ENCODE measurements around the gene PODN. TPM values are rescaled to one million over a fixed set of nuclear protein-coding genes. Genes with fewer than 3 reads are reported as not detected.

Gene PODN
- total RNA-seq, 2 experiments from 2014 or later, result not detected

DNA sequence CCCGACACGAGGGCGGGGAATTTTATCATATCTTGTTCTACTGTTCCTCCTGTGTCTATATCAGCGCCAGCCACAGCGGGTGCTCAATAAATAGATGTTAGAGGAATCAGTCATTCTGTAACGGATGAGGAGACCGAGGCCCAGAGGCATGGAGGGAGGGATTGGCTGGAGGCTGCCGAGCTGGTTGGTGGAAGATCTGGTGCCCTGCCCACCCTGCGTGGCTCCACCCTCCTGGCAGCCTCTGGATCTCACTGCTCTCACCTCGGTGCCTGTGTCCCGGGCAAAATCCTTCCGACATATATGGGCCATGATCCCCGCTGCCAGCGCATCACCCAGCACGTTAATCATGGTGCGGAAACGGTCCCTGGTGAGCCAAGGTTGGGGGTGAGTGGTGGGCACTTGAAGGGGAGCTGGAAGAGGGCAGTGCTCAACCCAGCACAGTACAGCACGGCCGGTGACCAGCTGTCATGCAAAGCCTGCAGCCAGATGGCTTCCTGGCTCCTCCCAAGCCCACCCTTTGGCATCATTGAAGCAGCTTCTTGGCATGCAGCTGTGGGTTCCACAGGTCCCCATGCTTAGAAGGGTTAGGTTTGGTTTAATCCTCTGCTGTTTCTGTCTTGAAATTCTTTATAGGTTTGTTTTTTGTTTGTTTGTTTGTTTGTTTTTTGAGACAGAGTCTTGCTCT lies 26.7 kb downstream of the PODN start:
- no peak for DNase-seq
- Mint-ChIP-seq H3K27ac (no peak overlapping the region), H3K4me3 (no peak overlapping the region), H3K36me3 (no peaks in the 10 kb centered on the region), H3K27me3 (no peaks in the 10 kb centered on the region), H3K4me1 (no peaks in the 10 kb centered on the region), H3K9me3 (no peaks in the 10 kb centered on the region)

DNA sequence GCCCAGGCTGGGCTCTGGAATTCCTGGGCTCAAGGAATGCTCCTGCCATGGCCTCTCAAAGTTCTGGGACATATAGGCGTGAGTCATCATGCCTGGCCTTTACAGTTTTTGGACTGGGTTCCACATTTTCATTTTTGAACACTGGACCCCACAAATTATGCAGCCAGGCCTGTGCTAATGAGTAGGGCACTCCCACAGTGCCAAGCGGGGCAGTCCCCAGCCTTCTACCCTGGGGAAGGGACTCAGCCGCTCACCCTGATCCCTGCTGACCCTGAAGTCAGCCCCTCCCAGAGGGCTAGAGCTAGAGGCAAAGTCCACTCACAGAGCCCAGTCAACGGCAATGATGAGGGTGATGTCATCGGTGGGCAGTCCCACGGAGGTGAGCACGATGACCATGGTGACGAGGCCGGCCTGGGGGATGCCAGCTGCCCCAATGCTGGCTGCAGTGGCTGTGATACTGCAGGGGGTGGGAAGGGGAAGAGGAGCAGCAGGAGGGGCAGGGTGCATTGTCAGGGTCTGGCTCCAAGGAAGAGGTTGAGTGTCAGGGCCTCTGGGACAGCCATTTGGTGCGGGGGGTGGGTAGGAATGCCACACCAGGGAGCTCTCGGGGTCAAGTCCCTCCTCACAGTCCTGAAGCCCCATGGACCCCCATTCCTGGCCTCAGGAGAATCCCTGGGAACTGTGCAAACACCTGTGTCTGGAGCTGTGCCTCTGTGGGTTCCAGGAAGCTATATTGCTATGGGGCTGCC lies 27.6 kb downstream of the PODN start:
- Mint-ChIP-seq H3K27me3 (no peaks in the 10 kb centered on the region), H3K4me3 (no peak overlapping the region), H3K36me3 (no peaks in the 10 kb centered on the region), H3K27ac (no peak overlapping the region), H3K4me1 (no peaks in the 10 kb centered on the region), H3K9me3 (no peaks in the 10 kb centered on the region)
- DNase-seq, result no peak

DNA sequence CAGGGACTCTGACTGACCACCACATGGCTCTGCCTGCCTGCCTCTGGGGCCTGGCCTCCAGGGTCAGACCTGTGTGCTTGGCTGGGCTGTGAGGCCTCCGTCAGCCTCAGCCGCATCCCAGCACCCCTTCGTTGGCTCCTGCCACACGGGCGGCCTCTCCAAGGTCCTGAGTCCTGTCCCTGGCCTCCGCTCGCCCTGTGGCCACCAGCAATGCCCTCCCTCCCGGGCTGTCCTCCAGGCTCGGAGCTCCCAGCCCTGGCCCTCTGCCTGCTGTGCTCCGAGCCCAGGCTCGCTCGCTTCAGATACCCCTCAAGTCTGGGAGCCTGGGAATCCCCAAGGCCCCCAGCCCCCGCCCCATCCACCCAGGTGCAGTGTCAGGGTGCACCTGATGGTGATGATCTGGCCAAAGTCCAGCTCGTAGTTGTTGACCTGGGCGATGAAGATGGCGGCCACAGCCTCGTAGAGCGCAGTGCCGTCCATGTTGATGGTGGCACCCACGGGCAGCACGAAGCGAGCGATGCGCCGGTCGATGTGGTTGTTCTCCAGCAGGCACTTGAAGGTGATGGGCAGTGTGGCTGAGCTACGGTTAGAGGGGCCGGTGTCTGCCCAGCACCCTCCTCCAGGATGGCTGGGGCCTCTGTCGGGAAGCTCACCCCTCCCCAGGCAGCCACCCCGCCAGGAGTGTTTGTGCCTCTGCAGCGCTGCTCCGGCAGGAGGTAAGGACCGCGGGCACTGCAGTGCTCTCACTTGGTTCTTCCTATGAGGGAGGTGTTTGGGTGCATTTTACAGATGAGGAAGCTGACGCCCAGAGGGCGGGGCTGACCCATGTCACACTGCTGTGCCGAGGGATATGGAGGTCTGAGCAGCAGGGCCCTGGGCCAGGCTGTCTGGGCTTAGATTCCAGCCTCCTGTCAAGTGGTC lies 28.5 kb downstream of the PODN start:
- DNase-seq, result no peak
- Mint-ChIP-seq H3K36me3 (no peaks in the 10 kb centered on the region), H3K4me3 (no peak overlapping the region), H3K27me3 (no peaks in the 10 kb centered on the region), H3K4me1 (no peaks in the 10 kb centered on the region), H3K27ac (no peak overlapping the region), H3K9me3 (no peaks in the 10 kb centered on the region)

DNA sequence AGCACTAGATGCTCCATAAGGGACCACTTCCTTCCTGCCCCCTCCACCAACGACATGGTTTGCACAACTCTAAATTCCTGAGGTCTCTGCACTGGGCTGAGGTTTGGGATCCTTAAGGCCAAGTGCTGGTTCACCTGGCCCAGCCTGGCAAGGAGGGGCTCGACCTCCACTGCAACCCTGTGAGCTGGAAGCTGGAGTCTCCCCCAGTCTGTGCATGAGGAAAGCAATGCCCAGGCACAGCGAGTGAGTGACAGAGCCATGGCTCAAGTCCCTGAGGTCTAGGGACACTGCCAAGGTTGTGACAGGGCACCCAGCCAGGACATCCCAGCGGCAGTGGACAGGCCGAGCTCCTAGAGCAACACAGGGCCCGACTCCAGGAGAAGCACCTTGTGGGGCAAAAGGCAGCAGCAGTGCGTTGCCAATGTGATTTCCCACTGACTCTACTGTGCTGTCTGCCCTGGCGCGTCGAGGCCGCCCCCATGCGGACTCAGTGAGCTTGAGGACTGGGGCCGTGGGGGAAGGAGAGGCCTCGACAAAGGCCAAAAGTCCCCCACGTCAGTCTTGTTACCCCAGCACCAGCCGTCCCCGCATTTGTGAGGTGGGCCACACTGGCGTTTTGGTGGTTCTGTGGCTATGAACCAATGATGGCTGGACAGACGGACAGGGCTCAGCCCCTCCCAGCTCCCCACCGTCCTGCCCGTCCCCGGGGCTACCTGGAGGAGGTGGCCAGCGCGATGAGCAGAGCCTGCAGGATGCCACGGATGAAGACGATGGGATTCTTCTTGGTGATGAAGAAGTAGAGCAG lies 30.0 kb downstream of the PODN start:
- H3K36me3 Mint-ChIP-seq, result no peaks in the 10 kb centered on the region
- no peak overlapping the region for H3K27ac Mint-ChIP-seq
- DNase-seq, result no peak

DNA sequence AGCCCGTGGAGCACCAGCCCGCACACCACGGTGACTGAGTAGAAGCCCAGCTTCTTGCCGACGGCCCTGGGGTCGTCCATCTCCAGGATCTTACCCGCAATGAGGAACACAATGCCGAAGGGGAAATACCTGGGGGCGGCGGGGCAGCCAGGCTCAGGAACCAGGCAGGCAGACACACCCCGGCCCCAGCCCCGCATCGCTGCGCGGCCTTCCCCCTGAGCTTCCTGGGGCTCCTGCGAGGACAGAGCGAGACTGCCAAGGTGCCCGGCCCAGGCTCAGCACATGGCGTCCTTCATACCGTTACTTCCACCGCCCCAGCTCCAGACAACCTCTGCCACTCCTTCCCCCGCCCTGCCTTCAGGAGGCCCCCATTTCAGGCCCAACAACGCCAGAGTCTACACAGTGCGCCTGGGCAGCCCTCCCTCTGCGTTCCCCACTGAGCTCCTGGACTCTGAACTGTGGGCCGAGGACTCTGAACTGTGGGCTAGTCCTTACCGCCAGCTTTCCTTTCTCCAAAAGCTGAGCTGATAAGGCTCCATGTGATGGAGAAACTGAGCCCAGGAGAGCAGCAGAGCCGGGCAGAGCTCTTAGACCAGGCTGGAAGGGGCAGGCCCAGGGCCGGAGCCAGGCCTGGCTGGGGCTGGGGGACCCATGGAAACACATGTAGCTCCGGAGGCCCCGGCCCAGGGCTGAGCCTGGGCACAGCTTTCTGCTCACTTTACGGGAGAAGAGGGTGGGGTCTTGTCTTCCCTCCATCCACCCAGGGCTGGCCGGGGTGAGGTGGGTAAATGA lies 30.8 kb downstream of the PODN start:
- Mint-ChIP-seq H3K4me3 (no peak overlapping the region), H3K4me1 (no peaks in the 10 kb centered on the region), H3K27me3 (no peaks in the 10 kb centered on the region), H3K36me3 (no peaks in the 10 kb centered on the region), H3K9me3 (no peaks in the 10 kb centered on the region), H3K27ac (no peak overlapping the region)
- no peak for DNase-seq

More for the DNA sequence above, 30.0 kb downstream of the PODN start:
- Mint-ChIP-seq H3K4me3 (no peak overlapping the region), H3K9me3 (no peaks in the 10 kb centered on the region), H3K27me3 (no peaks in the 10 kb centered on the region), H3K4me1 (no peaks in the 10 kb centered on the region)

DNA sequence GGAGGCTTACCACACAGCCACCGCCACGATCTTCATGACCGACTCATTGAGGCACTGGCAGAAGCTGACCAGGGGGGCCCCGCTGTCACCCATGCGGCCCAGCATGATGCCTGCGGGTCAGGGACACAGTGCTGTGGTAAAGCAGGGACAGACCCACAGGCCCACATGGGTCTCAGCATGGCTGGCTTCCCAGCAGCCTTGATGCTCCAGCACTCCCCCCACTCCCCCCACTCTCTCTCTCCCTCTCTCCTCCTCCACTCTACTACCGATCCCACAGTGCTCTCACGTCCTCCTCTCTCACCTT lies 31.4 kb downstream of the PODN start:
- Mint-ChIP-seq H3K27ac (no peak overlapping the region), H3K4me1 (no peaks in the 10 kb centered on the region), H3K4me3 (no peak overlapping the region), H3K36me3 (no peaks in the 10 kb centered on the region), H3K9me3 (no peaks in the 10 kb centered on the region), H3K27me3 (no peaks in the 10 kb centered on the region)
- DNase-seq, result no peak

DNA sequence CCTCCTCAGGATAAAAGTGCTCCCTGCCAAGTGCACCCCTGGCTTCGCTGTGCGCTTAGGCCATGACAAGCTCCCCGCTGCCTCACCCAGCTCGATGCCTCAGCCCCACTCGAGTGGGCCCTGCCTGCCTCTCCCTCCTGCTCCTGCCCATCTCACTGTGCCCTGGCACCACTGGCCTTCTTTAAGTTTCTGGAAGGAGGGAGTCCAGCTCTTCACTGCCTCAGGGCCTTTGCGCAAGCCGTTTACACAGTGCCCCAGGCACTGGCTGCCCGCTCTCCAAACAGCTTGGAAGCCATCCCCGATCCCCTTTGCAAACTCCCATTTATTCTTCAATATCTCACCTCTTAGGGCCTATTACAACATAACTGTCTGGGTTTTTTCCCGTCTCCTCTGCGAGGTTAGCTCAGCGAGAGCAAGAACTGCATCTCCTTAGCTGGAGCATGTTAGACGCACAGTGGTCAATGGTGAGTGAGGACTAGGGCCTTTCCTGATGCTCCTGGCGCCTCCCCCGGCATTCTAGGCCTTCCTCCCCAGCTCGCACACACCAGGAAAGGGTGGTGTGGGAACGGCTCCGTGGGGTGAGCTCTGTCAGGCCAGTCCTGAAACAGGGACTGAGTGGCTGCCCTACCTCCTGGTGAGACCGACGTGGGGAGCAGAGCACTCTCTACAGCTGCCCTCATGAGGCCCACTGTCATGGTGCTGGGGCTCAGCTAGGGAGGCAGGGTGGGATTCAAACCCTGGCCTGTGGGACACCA lies 31.9 kb downstream of the PODN start:
- H3K9me3 Mint-ChIP-seq, result no peaks in the 10 kb centered on the region
- no peaks in the 10 kb centered on the region for H3K27me3 Mint-ChIP-seq
- no peak overlapping the region for H3K27ac Mint-ChIP-seq
- no peaks in the 10 kb centered on the region for H3K36me3 Mint-ChIP-seq
- no peaks in the 10 kb centered on the region for H3K4me1 Mint-ChIP-seq
- H3K4me3 Mint-ChIP-seq, result no peak overlapping the region
- no peak for DNase-seq

DNA sequence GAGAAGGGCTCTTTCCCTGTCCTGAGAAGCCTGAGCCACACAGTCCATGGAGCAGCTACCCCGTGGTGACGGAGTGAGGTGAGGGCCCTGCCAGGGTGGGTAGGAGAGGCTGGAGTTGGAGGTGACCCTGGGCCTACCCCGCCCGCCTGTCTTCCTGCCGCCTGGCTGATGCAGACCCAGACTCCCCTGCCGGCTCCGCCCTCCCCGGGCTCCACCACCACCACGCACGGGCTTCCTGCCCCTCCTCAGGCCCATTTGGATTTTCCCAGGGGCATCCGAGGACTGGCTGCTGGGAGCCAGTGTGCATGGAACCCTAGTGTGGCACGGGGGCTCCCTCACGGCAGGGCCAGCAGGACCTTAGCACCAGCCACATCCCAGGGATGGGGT lies 32.5 kb downstream of the PODN start:
- no peaks in the 10 kb centered on the region for H3K27me3 Mint-ChIP-seq
- no peak overlapping the region for H3K4me3 Mint-ChIP-seq
- no peaks in the 10 kb centered on the region for H3K36me3 Mint-ChIP-seq
- DNase-seq, result no peak
- no peak overlapping the region for H3K27ac Mint-ChIP-seq
- H3K4me1 Mint-ChIP-seq, result no peaks in the 10 kb centered on the region
- no peaks in the 10 kb centered on the region for H3K9me3 Mint-ChIP-seq

DNA sequence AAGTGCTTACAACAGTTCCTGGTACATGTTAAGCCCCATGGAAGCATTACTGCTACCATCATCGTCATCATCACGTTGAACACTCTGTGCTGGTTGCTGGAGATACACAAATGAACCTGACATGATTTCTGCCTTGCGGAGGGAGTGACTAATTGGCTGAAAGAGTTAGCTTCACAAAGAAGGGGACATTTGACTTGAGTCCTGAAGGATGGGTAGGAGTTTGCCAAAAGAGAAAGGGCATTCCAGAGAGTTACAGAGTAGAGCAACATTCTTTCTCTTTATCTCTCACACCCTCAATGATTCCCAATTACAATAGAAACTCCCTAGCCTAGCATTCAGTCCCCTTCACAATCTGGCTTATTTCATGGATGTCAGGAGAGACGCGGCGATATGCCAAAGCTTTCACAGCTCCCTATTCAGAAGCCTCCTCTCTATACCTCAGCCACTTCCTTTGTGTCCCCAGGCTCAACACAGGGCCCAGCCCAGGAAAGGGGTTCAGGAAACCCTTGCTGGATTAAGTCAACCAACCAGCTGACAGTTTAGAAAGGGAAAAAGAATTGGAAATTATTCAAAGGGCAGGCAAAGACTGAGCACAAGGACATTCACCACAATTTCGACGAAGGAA lies 42.4 kb downstream of the PODN start:
- no peak for DNase-seq
- no peaks in the 10 kb centered on the region for H3K36me3 Mint-ChIP-seq
- H3K4me3 Mint-ChIP-seq, result no peak overlapping the region
- H3K9me3 Mint-ChIP-seq, result no peaks in the 10 kb centered on the region
- peaks cover 14% of the 10 kb centered on the region for H3K4me1 Mint-ChIP-seq
- no peak overlapping the region for H3K27ac Mint-ChIP-seq
- no peaks in the 10 kb centered on the region for H3K27me3 Mint-ChIP-seq

DNA sequence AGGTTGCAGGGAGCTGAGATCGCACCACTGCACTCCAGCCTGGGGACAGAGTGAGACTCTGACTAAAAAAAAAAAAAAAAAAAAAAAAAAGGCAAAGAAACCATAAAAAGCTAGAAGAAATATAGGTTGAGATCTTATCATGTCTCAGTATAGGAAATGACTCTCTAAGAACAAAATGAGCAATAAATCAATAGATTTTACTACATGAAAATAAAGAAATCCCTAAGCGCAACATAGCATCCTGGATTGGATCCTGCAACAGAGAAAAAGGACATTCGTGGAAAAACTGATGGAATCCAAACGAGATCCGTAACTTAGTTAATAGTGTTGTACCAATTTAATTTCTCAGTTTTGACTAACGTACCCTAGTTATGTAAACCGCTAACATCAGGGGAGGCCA lies 45.1 kb downstream of the PODN start:
- H3K36me3 Mint-ChIP-seq, result no peaks in the 10 kb centered on the region
- DNase-seq, result no peak
- H3K9me3 Mint-ChIP-seq, result peaks cover under 1% of the 10 kb centered on the region
- peaks cover 25% of the 10 kb centered on the region for H3K4me1 Mint-ChIP-seq
- peaks cover 7% of the 10 kb centered on the region for H3K27me3 Mint-ChIP-seq
- no peak overlapping the region for H3K27ac Mint-ChIP-seq
- no peak overlapping the region for H3K4me3 Mint-ChIP-seq

DNA sequence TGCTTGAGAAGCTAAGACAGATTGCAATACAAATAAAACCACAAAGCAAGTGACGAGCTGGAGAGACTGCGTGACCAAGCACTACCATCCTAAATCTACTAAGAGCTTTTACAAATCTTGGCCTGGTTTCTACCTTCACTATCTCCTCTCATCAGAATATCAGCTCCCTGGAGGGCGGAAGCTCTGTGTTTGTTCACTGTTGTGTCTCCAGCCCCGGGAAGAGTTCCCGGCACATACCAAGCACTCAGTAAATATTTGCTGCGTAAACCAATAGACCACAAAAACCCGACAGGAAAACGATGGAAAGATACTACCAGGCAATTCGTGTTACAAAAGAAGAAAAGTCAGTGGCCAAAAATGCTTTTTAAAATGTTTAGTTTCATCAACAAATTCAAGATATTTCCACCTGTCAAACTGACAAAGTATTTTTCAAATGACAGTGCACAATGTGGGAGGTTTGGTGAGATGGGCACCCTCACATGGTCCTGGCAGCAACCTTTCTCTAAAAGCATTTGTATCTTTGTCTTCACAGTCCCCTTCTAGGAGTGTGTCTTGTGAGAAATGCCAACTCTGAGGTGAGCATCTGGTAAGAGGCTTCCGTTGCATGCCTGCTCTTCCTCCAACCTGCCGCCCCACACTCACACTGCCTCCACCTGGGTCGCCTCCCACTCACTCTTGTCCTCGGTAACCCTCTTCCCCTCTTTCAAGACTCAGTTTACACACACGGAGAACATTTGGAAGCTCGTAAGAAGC lies 45.7 kb downstream of the PODN start:
- Mint-ChIP-seq H3K36me3 (no peaks in the 10 kb centered on the region), H3K27ac (no peak overlapping the region), H3K4me3 (no peak overlapping the region), H3K27me3 (peaks cover 7% of the 10 kb centered on the region), H3K9me3 (peaks cover 3% of the 10 kb centered on the region), H3K4me1 (peaks cover 25% of the 10 kb centered on the region)
- DNase-seq, result no peak

DNA sequence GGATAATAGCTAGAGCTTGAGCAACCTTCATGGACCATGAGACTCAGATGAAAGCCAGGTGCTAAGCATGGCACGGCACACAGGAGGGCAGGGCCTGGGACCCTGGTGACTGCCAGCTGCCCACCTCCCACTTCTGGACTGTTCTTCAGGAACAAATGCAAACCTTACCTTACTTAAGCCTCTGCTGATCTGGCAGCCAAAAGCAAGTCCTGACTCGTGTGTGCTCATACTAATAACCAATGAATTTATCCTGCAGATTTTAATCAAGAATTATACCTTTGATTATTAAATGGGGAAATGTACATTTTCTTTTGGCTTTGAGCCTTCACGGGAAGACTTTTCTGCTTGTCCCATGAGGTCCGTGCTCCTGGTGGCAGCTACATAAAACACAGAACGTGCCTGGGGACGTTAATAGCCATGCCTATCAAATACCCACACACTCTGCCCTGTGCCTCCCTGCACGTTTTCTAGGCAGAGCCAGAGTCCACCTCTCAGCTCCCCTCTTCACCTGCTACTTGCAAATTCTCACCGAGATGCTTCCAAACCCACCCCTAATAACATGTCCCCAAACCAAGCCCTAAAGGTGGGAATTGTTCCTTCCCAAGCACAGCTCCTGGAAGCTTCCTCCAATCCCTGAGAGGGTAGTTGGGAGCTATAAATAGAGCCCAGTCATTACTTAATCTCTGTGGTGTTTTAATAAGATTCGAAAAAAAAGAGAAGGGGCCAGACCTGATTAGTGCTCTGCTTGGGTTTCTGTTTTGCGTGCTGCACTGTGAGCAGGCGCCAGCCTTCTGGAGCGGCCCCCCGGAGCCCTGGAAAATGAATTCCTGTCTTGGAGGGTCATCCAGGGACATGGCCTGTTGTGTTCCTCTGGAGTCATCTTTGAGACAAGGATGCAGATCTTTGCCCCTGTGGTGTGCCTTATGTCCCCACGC lies 46.9 kb downstream of the PODN start:
- Mint-ChIP-seq H3K9me3 (peaks cover 3% of the 10 kb centered on the region), H3K27ac (no peak overlapping the region), H3K4me3 (no peak overlapping the region), H3K4me1 (peaks cover 25% of the 10 kb centered on the region), H3K27me3 (peaks cover 7% of the 10 kb centered on the region), H3K36me3 (no peaks in the 10 kb centered on the region)
- DNase-seq, result no peak
